HCT116 (cell line): ENCODE measurements around the gene LYRM9. TPM values are rescaled to one million over a fixed set of nuclear protein-coding genes. Genes with fewer than 3 reads are reported as not detected.
"Not testable (repeated sequence)": the region's sequence is repeated elsewhere in the genome, so short reads cannot be mapped to it uniquely, and the experiment has no call there.

Source experiments
- ATAC-seq: fragments of 200-7000 bp; cut with Tn5 transposase; 2 replicates; pipeline ENCODE4 v1.9.1; 2020; ENCODE audit warnings: mild to moderate bottlenecking, moderate library complexity
- BruUV-seq: library from RNA; stranded (reverse); fragments of 400-500 nt; replicated peaks from 2 replicates; lab custom pipeline; 2021; lab: Mats Ljungman, UMichigan
- CTCF ChIA-PET: fragments of 300-600 bp; sonication (Branson Sonifier 250); formaldehyde crosslinking; loops from one replicate; lab custom pipeline; 2021; ENCODE audit warnings: antibody characterized with exemption; lab: Charles Lee
- POLR2A ChIA-PET: fragments of 300-600, 350-600 bp; sonication (Branson Sonifier 250); formaldehyde crosslinking; loops from one replicate; lab custom pipeline; 2021; ENCODE audit warnings: antibody characterized with exemption; lab: Charles Lee
- RAD21 ChIA-PET, 2 experiments: fragments of 300-600 bp; sonication (Branson Sonifier 250); formaldehyde crosslinking; loops; one replicate each; lab custom pipeline; 2023; ENCODE audit warnings: low total read pairs in 2 of 2; ENCODE audit not compliant: uncharacterized antibody in 2 of 2, unreplicated experiment in 2 of 2, low non-redundant PET in 1 of 2; lab: Charles Lee
- DNase-seq: peaks from one replicate; pipeline ENCODE4 v3.0.0-alpha.2; 2010; ENCODE audit warnings: low read depth, low spot score
- H2AFZ ChIP-seq: fragments of 200-600 bp; shearing (Covaris generic), sonication (generic); 2 replicates; pipeline ENCODE4 v1.6.1; 2017; ENCODE audit warnings: low read depth, mixed run types, mixed read lengths, antibody characterized with exemption, low read length; ENCODE audit not compliant: poor library complexity, severe bottlenecking
- H3K27ac ChIP-seq: 2 replicates; pipeline ENCODE4 v1.5.1; 2012; ENCODE audit warnings: low read depth, low read length
- H3K27me3 ChIP-seq: fragments of 200-600 bp; sonication (generic); 2 replicates; pipeline ENCODE4 v1.6.1; 2016; ENCODE audit warnings: mixed run types, low read length, mixed read lengths; ENCODE audit not compliant: insufficient read depth
- H3K36me3 ChIP-seq, 2 experiments: fragments of 200-500 bp in 1 of 2; fragments of 200-600 bp in 1 of 2; sonication (Bioruptor generic) in 1 of 2; sonication (generic) in 1 of 2; 2 replicates each; pipeline versions ENCODE4 v1.5.1 to v1.6.1; 2014 to 2016; ENCODE audit warnings: low read length in 2 of 2, inconsistent platforms in 1 of 2, mixed read lengths in 1 of 2, mixed run types in 1 of 2; ENCODE audit not compliant: insufficient read depth in 2 of 2, control insufficient read depth in 1 of 2
- H3K4me1 ChIP-seq, 2 experiments: fragments of 200-600 bp in 1 of 2; sonication (generic) in 1 of 2; 2 replicates each; pipeline versions ENCODE4 v1.5.1 to v1.6.1; 2012 to 2017; ENCODE audit warnings: low read length in 2 of 2, inconsistent platforms in 1 of 2, mild to moderate bottlenecking in 1 of 2, mixed read lengths in 1 of 2, mixed run types in 1 of 2, moderate library complexity in 1 of 2; ENCODE audit not compliant: insufficient read depth in 2 of 2, control insufficient read depth in 1 of 2
- H3K4me2 ChIP-seq: fragments of 200-600 bp; sonication (generic); 2 replicates; pipeline ENCODE4 v1.6.1; 2017; ENCODE audit warnings: mixed run types, low read length, mixed read lengths
- H3K4me3 ChIP-seq, 2 experiments: fragments of 200-600 bp in 1 of 2; sonication (generic) in 1 of 2; replicated peaks in 1 of 2; 2 replicates each; pipeline ENCODE4 v1.5.1; 2011 to 2016; ENCODE audit warnings: low read length in 2 of 2, control low read depth in 1 of 2, low read depth in 1 of 2, mild to moderate bottlenecking in 1 of 2, mixed read lengths in 1 of 2, mixed run types in 1 of 2
- H3K79me2 ChIP-seq: fragments of 200-600 bp; sonication (generic); 2 replicates; pipeline ENCODE4 v1.6.1; 2017; ENCODE audit warnings: mild to moderate bottlenecking, mixed run types, low read length, moderate library complexity, mixed read lengths; ENCODE audit not compliant: insufficient read depth
- H3K9ac ChIP-seq: fragments of 200-600 bp; sonication (generic); 2 replicates; pipeline ENCODE4 v1.6.1; 2016; ENCODE audit warnings: low read length, mixed read lengths
- H3K9me2 ChIP-seq: fragments of 200-600 bp; sonication (generic), shearing (Covaris generic); 2 replicates; pipeline ENCODE4 v1.6.1; 2017; ENCODE audit warnings: mixed run types, mild to moderate bottlenecking, moderate library complexity; ENCODE audit not compliant: insufficient read depth
- H3K9me3 ChIP-seq, 2 experiments: fragments of 200-500 bp in 1 of 2; fragments of 200-600 bp in 1 of 2; sonication (Bioruptor generic) in 1 of 2; sonication (generic) in 1 of 2; 2 replicates each; pipeline ENCODE4 v1.6.1; 2014 to 2017; ENCODE audit warnings: low read length in 2 of 2, mixed read lengths in 2 of 2, inconsistent platforms in 1 of 2, low read depth in 1 of 2, mild to moderate bottlenecking in 1 of 2, mixed run types in 1 of 2, moderate library complexity in 1 of 2; ENCODE audit not compliant: control insufficient read depth in 1 of 2, insufficient read depth in 1 of 2
- H4K20me1 ChIP-seq: fragments of 200-600 bp; sonication (generic), shearing (Covaris generic); 2 replicates; pipeline ENCODE4 v1.6.1; 2017; ENCODE audit warnings: mixed run types, mild to moderate bottlenecking, moderate library complexity; ENCODE audit not compliant: insufficient read depth
- intact Hi-C: fragments of 100-400 bp; cut with micrococcal nuclease; formaldehyde crosslinking; loops from 2 replicates; pipeline ENCODE4 v1.10.0; 2022
- total RNA-seq: library from RNA; stranded (reverse); gene quantifications from one replicate; pipeline ENCODE4 v1.2.1, GENCODE V29; 2021; ENCODE audit not compliant: unreplicated experiment

LYRM9 gene
- total RNA-seq, 1 experiment from 2014 or later = 4.8 TPM

DNA sequence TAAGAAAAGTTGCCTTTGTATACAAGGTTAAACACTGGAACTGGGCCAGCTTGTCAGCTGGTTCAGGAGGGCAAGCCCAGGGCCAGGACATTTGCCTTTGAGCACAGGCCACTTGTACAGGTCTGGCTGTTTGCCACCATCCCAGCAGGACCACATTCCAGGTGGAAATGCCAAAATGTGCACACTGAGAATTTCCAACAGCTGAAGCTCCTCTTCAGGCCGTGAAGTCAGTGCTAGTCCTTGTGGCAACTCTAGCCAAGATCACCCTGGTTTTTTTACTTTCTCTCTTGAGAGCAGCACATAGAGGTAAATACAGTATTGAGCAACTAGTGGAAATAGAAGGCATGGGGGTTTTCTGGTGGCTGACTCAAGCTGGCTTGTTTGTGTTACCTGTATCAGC is 63.3 kb downstream of the LYRM9 start:
- RAD21 ChIA-PET, H3K27ac ChIP-seq, DNase-seq, H2AFZ ChIP-seq, POLR2A ChIA-PET, H3K36me3 ChIP-seq, BruUV-seq, H3K4me1 ChIP-seq, H3K4me3 ChIP-seq, H3K79me2 ChIP-seq, H3K9me2 ChIP-seq, H3K9ac ChIP-seq, ATAC-seq, H3K27me3 ChIP-seq, H4K20me1 ChIP-seq, CTCF ChIA-PET, H3K4me2 ChIP-seq, intact Hi-C loops, H3K9me3 ChIP-seq: not testable (repeated sequence)

DNA sequence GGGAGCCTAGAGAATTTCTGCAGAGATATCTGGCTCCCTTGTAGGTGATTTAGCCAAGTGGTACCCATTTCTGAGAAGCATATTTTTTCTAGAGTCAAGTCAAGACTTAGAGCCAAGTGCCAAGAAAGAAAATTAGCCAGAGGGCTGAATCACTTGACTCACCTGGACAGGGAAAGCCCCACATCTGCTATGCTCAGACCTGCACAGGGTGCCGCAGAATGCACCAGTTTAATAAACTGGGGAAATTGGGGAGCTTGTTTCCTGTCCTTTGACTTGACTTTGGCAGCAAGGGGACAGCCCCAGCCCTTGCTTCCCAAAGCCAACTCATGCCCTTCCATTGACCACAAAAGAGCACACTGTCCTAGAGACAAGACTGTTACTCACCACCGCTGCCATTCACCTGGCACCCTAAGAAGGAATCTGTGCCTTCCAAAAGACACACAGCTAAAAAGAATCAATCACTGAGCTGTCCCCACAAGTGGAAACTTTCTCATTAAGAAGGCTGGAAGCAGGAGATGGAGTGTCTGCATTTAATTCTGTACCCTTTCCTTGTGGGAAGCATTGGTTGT is 63.9 kb downstream of the LYRM9 start:
- RAD21 ChIA-PET, BruUV-seq, H3K36me3 ChIP-seq, H3K4me3 ChIP-seq, H3K27ac ChIP-seq, POLR2A ChIA-PET, H3K9ac ChIP-seq, H3K79me2 ChIP-seq, H4K20me1 ChIP-seq, H3K9me2 ChIP-seq, DNase-seq, H3K27me3 ChIP-seq, ATAC-seq, H3K4me2 ChIP-seq, H3K4me1 ChIP-seq, intact Hi-C loops, H2AFZ ChIP-seq, H3K9me3 ChIP-seq: not testable (repeated sequence)
- CTCF ChIA-PET = interaction anchor here (1.7 kb wide), 1 partner anchor 24 kb away, joined by 5 read pairs; no protein-coding TSS in a partner anchor

Other genes with a start within 250 kb of the LYRM9 start
- 0.07 TPM for gene NOS2, start 92.8 kb downstream of the LYRM9 start, total RNA-seq
- 12.8 TPM for gene NLK, start 149.3 kb upstream of the LYRM9 start, total RNA-seq